GM21528 (cell line): ENCODE measurements around the gene RRAD.
"Not testable (repeated sequence)": the region's sequence is repeated elsewhere in the genome, so short reads cannot be mapped to it uniquely, and the experiment has no call there.

Experiments used
- ATAC-seq: cut with Tn5 transposase; IDR thresholded peaks from one replicate; pipeline ENCODE4 v1.9.1; 2021; ENCODE audit warnings: mild to moderate bottlenecking, moderate library complexity; ENCODE audit not compliant: unreplicated experiment, low FRiP score

Gene RRAD, protein sequence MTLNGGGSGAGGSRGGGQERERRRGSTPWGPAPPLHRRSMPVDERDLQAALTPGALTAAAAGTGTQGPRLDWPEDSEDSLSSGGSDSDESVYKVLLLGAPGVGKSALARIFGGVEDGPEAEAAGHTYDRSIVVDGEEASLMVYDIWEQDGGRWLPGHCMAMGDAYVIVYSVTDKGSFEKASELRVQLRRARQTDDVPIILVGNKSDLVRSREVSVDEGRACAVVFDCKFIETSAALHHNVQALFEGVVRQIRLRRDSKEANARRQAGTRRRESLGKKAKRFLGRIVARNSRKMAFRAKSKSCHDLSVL

DNA sequence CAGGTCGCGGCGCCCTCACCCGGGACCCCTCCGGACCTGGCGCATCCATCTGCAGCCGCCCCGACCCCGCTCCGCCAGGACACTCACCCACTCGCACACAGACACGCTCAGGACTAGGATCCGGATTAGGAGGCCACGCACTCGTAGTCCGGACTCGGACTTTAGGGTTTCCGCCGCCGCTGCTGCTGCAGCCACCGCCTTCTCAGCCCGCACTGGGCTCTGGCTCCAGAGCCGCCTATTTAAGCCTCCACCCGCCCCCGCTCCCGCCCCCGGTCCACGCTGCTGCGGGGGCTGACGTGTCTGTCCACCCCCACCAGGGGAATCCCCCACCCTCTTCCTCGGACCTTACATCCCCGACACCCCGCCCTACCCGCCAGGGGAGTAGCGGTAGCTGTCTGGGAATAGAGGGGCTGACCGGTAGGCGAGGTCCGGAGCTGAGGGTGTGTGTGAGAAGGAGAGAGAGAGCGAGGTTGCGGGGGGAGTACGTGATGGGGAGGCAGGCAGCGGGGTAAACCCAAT, at the start of gene RRAD:
Gene RRAD, minus strand, starts transcription at position 214 of the 519 bp plus-strand sequence. CDS start 356 bp downstream, outside the sequence.
- ATAC-seq = no peak

DNA sequence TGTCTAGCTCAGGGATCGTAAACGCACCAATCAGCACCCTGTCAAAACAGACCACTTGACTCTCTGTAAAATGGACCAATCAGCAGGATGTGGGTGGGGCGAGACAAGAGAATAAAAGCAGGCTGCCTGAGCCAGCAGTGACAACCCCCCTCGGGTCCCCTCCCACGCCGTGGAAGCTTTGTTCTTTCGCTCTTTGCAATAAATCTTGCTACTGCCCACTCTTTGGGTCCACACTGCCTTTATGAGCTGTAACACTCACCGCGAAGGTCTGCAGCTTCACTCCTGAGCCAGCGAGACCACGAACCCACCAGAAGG, 49.6 kb upstream of the RRAD start:
- not testable (repeated sequence) for ATAC-seq

DNA sequence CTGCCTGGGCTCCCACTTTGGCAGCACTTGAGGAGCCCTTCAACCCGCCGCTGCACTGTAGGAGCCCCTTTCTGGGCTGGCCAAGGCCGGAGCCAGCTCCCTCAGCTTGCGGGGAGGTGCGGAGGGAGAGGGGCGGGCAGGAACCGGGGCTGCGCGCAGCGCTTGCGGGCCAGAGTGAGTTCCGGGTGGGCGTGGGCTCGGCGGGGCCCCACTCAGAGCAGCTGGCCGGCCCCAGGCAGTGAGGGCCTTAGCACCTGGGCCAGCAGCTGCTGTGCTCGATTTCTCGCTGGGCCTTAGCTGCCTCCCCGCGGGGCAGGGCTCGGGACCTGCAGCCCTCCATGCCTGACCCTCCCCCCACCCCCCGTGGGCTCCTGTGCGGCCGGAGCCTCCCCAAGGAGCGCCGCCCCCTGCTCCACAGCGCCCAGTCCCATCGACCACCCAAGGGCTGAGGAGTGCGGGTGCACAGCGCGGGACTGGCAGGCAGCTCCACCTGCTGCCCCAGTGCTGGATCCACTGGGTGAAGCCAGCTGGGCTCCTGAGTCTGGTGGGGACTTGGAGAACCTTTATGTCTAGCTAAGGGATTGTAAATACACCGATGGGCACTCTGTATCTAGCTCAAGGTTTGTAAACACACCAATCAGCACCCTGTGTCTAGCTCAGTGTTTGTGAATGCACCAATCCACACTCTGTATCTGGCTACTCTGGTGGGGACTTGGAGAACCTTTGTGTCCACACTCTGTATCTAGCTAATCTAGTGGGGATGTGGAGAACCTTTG, 49.0 kb upstream of the RRAD start:
- not testable (repeated sequence) for ATAC-seq

DNA sequence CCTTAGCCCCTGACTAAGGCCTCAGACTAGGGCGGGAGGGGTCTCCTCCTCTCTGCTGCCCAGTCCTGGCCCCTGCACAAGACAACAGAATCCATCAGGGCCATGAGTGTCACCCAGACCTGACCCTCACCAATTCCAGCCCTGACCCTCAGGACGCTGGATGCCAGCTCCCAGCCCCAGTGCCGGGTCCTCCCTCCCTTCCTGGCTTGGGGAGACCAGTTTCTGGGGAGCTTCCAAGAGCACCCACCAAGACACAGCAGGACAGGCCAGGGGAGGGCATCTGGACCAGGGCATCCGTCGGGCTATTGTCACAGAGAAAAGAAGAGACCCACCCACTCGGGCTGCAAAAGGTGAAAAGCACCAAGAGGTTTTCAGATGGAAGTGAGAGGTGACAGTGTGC, 48.4 kb upstream of the RRAD start:
- ATAC-seq = no peak

DNA sequence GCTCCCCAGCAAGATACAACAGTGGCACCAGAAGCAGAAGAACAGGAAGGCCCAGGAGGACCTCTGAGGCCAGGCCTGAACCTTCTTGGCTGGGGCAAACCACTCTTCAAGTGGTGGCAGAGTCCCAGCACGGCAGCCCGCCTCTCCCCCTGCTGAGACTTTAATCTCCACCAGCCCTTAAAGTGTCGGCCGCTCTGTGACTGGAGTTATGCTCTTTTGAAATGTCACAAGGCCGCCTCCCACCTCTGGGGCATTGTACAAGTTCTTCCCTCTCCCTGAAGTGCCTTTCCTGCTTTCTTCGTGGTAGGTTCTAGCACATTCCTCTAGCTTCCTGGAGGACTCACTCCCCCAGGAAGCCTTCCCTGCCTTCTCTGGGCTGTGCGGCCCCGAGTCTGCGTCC, 47.6 kb upstream of the RRAD start:
- ATAC-seq = no peak

DNA sequence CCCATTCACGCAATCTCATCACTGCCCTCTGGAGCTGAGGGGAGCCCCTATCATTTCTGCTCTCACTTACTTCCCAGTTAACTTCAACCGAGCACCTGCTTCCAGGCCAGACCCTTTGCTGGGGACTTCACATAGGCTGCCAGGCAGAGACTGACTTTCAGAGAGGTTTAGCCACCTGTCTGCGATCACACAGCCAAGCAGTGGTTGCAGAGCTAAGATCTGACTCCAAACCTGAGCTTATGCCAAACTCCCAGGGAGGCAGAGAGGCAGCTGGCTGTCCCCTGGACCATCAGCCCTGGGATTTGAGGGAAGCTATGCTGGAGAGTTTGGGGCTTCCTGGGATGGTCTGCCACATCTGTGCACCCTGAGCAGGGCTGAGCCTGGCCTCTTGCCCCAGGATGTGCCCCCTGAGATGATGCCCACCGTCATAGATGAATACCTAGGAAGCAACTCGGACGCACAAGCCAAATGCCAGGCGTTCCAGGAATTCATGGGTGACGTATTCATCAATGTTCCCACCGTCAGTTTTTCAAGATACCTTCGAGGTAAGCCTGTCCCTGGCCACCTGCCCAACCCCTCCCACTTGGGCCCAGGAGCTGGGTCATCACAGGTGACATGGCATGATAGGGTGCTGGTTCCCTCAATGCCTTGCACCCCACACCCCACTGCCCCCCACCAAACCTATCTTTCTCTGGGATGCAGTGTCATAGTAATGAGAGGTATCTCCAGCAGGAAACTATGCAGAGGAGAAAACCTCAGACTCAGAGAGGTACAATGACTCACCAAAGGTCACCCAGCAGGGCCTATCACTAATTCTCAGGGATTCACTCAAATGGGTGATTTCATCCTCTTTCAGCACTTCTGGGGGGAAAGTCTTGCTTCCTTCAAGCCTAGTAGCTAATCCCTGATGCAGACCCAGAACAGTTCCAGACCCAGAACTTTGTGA, 45.7 kb upstream of the RRAD start:
- ATAC-seq = no peak

DNA sequence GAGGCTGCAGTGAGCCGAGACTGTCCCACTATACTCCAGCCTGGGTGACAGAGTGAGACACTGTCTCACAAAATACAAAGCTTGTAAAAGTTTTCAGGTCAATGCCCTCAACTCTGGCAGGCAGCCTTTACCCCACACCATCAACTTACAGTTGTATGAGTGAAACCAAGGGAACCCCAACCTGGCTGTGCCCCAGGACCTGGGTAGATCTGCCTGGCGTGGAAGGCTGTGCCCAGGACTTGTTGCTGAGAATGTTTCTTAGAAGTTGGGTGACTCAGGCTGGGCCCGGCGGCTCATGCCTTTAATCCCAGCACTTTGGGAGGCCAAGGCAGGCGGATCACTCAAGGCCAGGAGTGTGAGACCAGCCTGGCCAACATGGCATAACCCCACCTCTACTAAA, 43.5 kb upstream of the RRAD start:
- ATAC-seq = no peak

DNA sequence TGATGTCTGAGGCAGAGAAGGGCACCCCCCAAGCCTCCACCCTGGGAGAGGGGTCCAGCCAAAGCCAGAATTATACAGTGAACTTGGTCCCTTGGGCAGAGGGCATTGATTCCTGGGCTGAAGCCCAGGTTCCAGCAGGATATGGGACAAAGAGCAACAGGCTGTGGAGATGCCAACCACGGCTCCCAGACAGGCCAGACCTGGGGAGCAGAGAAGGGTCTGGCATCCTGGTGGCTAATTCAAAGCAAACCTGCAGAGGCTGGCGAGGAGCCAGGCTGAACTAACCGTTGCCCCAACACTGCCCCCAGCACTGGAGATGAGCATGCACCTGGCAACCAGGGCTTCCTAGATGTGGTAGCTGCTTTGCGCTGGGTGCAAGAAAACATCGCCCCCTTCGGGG, 38.7 kb upstream of the RRAD start:
- no peak for ATAC-seq

DNA sequence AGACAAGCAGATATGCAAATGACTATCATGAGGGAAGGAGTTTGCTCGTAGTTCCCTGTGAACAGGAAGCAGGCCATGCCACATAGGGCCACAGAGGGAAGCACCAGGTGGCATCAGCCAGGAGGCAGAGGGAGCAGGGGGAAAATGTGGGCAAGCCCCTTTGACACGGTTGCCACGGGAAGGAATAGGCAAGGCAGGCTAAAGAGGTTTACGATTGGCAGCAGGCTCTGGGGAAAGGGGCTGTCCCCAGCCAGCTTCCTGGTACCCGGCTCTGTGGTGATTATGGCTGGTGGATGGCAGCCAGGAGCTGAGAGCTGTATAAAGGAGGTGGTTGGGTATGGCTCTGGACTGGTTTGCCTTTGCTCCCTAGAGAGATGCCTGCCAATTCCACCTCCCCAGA, 36.6 kb upstream of the RRAD start:
- ATAC-seq = no peak

DNA sequence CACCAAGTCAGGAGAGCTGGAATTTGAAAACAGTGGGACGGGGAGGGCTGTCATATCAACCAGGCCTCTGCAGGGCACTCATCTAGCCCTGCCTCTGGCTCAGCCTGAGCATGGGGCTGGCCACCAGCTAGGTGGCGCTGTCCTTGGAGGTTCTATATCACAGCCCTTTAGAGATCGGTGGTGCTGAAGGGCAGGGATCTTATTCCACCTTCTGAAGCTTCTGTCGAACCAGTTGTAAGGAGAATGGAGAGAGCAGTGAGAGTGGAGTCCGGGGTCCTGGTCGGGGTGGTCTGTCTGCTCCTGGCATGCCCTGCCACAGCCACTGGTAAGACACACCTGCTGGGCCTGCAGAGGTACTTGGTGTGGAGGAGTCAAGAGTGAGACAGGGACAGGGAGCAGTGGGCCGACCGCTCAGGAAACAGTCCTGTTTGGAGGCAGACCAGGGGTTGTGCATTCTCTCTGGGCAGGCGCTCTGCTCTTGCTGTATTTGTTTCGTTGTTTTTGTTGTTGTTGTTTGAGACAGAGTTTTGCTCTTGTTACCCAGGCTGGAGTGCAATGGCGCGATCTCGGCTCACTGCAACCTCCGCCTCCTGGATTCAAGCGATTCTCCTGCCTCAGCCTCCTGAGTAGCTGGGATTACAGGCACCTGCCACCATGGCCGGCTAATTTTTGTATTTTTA, 35.9 kb upstream of the RRAD start, which contains the start of gene CES3:
Gene CES3, plus strand, starts transcription at position 202 of the 680 bp plus-strand sequence. Its CDS starts 42 bp downstream, at position 244.
- ATAC-seq = no peak

DNA sequence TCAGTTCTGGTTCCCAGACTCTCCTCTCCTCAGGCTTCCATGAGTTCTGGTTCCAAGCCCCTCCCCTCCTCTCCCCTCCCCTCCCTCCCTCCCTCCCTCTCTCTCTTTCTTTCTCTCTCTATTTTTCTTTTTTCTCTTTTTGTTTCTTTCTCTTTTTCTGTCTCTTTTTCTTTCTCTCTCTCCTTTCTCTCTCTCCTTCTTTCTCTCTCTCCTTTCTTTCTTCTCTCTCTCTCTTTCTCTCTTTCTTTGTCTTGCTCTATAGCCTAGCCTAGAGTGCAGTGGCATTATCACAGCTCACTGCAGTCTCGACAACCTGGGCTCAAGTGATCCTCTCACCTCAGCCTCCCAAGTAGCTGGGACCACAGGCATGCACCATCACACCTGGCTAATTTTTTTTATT, 34.9 kb upstream of the RRAD start:
- ATAC-seq = no peak

DNA sequence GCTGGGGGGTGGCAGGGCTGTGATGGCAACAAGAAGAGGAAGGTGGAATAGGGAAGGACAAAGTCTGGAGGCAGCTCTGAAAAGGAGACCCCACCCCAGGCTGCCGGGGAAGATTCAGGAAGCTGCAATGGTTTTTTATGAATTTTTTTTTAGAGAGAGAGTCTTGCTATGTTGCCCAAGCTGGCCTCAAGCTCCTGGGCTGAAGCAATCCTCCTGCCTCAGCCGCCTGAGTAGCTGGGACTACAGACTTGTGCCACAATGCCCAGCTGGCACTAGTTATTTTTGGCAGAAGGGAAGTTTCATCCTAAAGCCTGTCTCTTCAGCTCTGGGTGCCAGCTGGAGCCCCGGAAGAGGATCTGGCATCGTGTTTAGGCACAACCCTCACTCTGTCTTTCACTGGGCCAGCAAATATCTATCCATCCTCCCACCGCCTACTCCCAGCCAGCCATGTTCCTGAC, 34.4 kb upstream of the RRAD start:
- no peak for ATAC-seq

DNA sequence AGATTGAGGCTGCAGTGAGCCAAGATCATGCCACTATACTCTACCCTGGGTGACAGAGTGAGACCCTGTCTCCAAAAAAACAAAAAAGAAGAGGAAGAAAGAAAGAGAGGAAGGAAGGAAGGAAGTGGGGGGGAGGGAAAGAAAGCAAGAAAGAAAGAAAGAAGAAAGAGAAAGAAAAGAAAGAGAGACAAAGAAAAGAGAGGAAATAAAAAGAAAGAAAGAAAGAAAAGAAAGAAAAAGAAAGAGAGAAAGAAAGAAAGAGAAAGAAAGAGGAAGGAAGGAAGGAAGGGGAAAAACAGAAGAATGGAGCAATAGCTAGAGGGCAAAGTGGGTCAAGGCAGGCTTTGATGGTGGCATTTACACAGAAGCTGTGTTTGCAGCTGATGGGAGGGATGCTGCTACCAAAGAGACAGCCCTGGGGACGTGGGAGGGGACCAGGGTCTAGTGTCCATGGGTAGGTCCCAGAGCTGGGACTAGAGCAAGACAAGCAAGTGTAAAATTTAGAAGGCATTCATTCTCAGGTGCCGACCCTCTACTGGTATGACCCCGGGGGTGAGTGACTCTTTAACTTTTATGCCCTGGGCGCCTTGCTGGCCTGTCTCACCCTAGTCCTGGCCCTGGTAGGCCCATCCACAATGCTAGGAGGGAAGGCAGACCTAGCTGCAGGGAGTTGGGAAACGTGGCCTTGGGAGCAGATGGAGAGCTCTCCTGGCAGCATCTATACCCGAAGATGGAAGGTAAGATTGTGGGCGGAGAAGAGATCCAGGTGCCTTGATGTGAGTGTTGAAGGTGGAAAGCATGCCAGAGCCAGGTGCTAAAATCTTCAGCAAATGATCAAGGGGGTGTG, 33.7 kb upstream of the RRAD start:
- ATAC-seq = no peak

DNA sequence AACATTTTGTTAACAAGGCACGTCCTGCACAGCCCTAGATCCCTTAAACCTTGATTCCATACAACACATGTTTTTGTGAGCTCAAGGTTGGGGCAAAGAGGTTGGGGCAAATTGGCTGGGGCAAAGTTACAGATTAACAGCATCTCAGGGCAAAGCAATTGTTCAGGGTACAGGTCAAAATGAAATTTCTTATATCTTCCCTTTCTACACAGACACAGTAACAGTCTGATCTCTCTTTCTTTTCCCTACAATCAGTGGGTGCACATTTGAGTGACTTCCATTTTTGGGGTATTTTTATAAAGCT, 30.8 kb upstream of the RRAD start:
- not testable (repeated sequence) for ATAC-seq

DNA sequence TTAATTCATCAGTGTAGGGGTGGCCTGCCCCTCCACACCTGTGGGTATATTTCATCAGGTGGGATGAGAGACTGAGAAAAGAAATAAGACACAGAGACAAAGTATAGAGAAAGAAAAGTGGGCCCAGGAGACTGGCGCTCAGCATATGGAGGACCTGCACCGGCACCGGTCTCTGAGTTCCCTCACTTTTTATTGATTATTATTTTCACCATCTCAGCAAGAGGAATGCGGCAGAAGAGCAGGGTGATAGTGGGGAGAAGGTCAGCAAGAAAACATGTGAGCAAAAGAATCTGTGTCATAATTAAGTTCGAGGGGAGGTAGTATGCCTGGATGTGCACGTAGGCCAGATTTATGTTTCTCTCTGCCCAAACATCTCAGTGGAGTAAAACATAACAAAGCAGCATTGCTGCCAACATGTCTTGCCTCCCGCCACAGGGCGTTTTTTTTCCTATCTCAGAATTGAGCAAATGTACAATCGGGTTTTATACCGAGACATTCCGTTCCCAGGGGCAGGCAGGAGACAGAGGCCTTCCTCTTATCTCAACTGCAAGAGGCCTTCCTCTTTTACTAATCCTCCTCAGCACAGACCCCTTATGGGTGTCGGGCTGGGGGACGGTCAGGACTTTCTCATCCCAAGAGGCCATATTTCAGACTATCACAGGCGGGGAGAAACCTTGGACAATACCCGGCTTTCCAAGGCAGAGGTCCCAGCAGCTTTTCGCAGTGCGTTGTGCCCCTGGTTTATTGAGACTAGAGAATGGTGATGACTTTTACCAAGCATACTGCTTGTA, 30.2 kb upstream of the RRAD start:
- not testable (repeated sequence) for ATAC-seq

DNA sequence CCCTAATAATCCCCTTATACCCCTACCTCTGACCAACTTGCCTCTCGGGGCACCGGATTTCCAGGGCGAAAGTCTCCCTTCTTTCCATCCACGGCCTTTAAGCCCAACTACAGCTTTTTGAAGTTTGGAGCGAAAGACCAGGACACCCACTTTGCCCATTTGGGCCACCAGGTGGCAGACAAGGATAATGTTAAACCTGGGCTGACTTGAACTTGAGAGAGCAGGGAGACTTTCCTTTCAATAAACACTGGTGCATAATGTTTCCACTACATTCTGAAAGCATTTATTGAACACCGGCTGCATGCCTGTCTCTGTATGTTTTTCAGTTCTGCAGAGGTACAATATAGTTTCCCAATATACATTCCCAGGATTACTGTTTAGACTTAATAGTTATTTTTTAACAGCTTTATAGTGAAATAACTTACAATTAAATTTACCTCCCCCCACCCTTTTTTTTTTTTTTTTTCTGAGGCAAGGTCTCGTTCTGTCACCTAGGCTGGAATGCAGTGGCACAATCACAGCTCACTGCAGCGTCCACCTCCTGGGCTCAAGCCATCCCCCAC, 28.8 kb upstream of the RRAD start:
- ATAC-seq = no peak

DNA sequence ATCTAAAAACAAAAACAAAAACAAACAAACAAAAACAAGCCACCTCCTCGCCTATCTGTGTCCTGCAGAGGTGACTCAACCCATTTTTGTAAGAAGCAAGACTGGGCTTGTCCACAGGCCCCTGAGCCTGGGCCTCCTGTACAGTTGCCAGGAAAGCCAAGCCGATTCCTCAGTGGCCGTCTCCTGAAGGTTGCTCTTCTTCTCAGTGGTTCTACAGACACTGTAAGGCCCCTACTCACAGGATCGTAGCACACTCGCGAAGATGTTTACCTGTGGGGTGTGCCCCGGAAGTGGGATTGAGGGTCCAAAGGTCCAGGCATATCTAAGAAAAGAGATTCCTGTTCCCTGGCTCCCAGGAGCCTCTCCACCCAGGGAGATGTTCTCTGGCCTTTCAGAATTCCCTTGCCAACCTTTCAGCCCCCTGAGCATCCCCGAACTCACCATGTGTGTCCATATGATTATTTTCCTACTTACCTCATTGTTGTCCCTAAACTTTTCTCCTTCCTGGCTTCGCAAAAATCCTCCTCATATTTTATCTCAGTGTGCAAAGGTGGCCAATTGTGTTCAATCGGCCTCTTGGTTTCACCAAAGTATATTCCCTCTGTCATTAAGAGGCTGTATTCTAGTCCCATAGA, 28.2 kb upstream of the RRAD start:
- no peak for ATAC-seq
